Erythroblast (primary cell): Measurements from ENCODE around the gene PABPC1L.

ENCODE experiments used
- GATA1 ChIP-seq: IDR thresholded peaks from 2 replicates; pipeline ENCODE4 v1.6.1; 2011; ENCODE audit warnings: low read depth, mild to moderate bottlenecking, control low read depth, low read length, moderate library complexity
- POLR2A ChIP-seq: IDR thresholded peaks from 2 replicates; pipeline ENCODE4 v1.6.1; 2011; ENCODE audit warnings: mild to moderate bottlenecking, low read length

GRCh38 chr20:44959082-44959637 is 49.3 kb downstream of the PABPC1L start:
- TF ChIP-seq POLR2A (no peak), GATA1 (no peak)
